Stomach (tissue), 9 donors: ENCODE measurements around the gene GRAMD1B. TPM values are rescaled to one million over a fixed set of nuclear protein-coding genes. Genes with fewer than 3 reads are reported as not detected.

ENCODE experiments used
- DNase-seq, 2 donors: peaks; one replicate each; pipeline versions ENCODE4 v3.0.0 to v3.0.0-alpha.2; 2013 to 2019
- H3K27ac ChIP-seq, 5 donors: fragments of 200-600 bp in 4 of 5; sonication (generic) in 4 of 5; one replicate each; pipeline ENCODE4 v1.5.1; 2013 to 2019; ENCODE audit warnings: mild to moderate bottlenecking in 1 of 5, moderate library complexity in 1 of 5
- H3K27me3 ChIP-seq, 3 donors: fragments of 200-600 bp; sonication (generic); one replicate each; pipeline ENCODE4 v1.5.1; 2017 to 2019; ENCODE audit warnings: mixed run types in 1 of 3
- H3K36me3 ChIP-seq, 4 donors: fragments of 200-600 bp; sonication (generic); 1 replicate in 3 of 4; 2 replicates in 1 of 4; pipeline ENCODE4 v1.5.1; 2016 to 2019
- H3K4me1 ChIP-seq, 4 donors: fragments of 200-600 bp; sonication (generic); one replicate each; pipeline ENCODE4 v1.5.1; 2016 to 2019
- H3K4me3 ChIP-seq, 4 donors: fragments of 200-600 bp; sonication (generic) in 3 of 4; one replicate each; pipeline ENCODE4 v1.5.1; 2016 to 2019; ENCODE audit warnings: mild to moderate bottlenecking in 1 of 4
- H3K9me3 ChIP-seq, 4 donors: fragments of 200-600 bp; sonication (generic); one replicate each; pipeline ENCODE4 v1.5.1; 2016 to 2019
- CTCF ChIP-seq, 7 experiments: fragments of 450-650 bp in 4 of 7; fragments of 200-600 bp in 3 of 7; sonication (generic) in 3 of 7; IDR thresholded peaks; one replicate each; pipeline ENCODE4 v1.5.1; 2016 to 2019; ENCODE audit warnings: antibody characterized with exemption in 7 of 7, control low read depth in 2 of 7, mild to moderate bottlenecking in 1 of 7
- EP300 ChIP-seq: sonication (generic); formaldehyde crosslinking; IDR thresholded peaks from one replicate; pipeline ENCODE4 v1.6.1; 2017; ENCODE audit warnings: antibody characterized with exemption
- POLR2A ChIP-seq, 4 donors: fragments of 450-650 bp; IDR thresholded peaks; one replicate each; pipeline ENCODE4 v1.6.1; 2016; ENCODE audit warnings: antibody characterized with exemption in 4 of 4, control low read depth in 2 of 4, mild to moderate bottlenecking in 1 of 4, moderate library complexity in 1 of 4
- POLR2AphosphoS5 ChIP-seq, 3 donors: sonication (generic); formaldehyde crosslinking; IDR thresholded peaks; one replicate each; pipeline ENCODE4 v1.6.1; 2016; ENCODE audit warnings: antibody characterized with exemption in 3 of 3
- WGBS, 5 donors: extraction: QIAGEN DNeasy Blood & Tissue Kit in 3 of 5; methylation state at CpG; one replicate each; pipeline versions ENCODE4 v1.1.5 to v1.1.7; 2013 to 2018; 5-methylcytosine and 5-hydroxymethylcytosine counted together
- intact Hi-C: fragments of 100-400 bp; cut with DNase I; formaldehyde crosslinking; loops from one replicate; pipeline ENCODE4 v1.15.1; 2023; ENCODE audit warnings: low total_unique reads
- polyA plus RNA-seq, 3 donors: library from polyadenylated mRNA; stranded (reverse); fragments of 200-250 nt; gene quantifications; one replicate each; pipeline ENCODE4 v1.2.3, GENCODE V29; 2013
- total RNA-seq, 5 donors: library from RNA; depleted of rRNA; stranded (reverse); fragments of >200 nt; gene quantifications; one replicate each; pipeline versions ENCODE4 v1.1.0 to v1.2.3, GENCODE V29; 2014 to 2016
- donor health status: healthy with polysubstance abuse.
- donor health status: Bipolar disorder and iron deficiency.
- donor health status: healthy.

The GRAMD1B gene
- total and polyA plus RNA-seq, 8 donors, result 0.58 to 39.7 (median 12.2) TPM

GRCh38 chr11:123391646-123392348 lies 38.3 kb upstream of the GRAMD1B start:
- DNase-seq, result no peak
- intact Hi-C loops, result no loop called here
- 71 to 87% (median 82%) methylated on average over 6 of the region's 6 CpGs for WGBS, 5 donors
- Histone ChIP-seq H3K4me1 (no peaks in the 10 kb centered on the region), H3K27ac (no peak overlapping the region), H3K9me3 (no peaks in the 10 kb centered on the region), H3K4me3 (no peak overlapping the region), H3K36me3 (no peaks in the 10 kb centered on the region), H3K27me3 (no peaks in the 10 kb centered on the region)
- TF ChIP-seq EP300, result no peak
- no peak for TF ChIP-seq POLR2A (IDR thresholded peaks at IDR 0.05)
- no peak for TF ChIP-seq POLR2AphosphoS5 (IDR thresholded peaks at IDR 0.05)
- no peak for TF ChIP-seq CTCF (IDR thresholded peaks at IDR 0.05)

GRCh38 chr11:123392431-123392830 lies 37.6 kb upstream of the GRAMD1B start:
- H3K4me1 ChIP-seq, result no peaks in the 10 kb centered on the region
- no peak overlapping the region for H3K4me3 ChIP-seq
- H3K36me3 ChIP-seq, result no peaks in the 10 kb centered on the region
- intact Hi-C loops, result no loop called here
- H3K27me3 ChIP-seq, result no peaks in the 10 kb centered on the region
- no peaks in the 10 kb centered on the region for H3K9me3 ChIP-seq
- TF ChIP-seq POLR2AphosphoS5 (IDR thresholded peaks at IDR 0.05) (no peak), CTCF (IDR thresholded peaks at IDR 0.05) (no peak), POLR2A (IDR thresholded peaks at IDR 0.05) (no peak)
- DNase-seq, result no peak
- H3K27ac ChIP-seq, result no peak overlapping the region

- no peak for DNase-seq
- intact Hi-C loops, result no loop called here
- 44 to 65% (median 56%) methylated on average over 3 of the region's 3 CpGs for WGBS, 5 donors
- Histone ChIP-seq H3K27me3 (no peaks in the 10 kb centered on the region), H3K36me3 (no peaks in the 10 kb centered on the region), H3K4me3 (no peak overlapping the region), H3K4me1 (no peaks in the 10 kb centered on the region), H3K9me3 (no peaks in the 10 kb centered on the region), H3K27ac (no peak overlapping the region)
- no peak for TF ChIP-seq EP300
- no peak for TF ChIP-seq POLR2A (IDR thresholded peaks at IDR 0.05)
- no peak for TF ChIP-seq POLR2AphosphoS5 (IDR thresholded peaks at IDR 0.05)
- TF ChIP-seq CTCF (IDR thresholded peaks at IDR 0.05), result no peak
These were observed 37.2 kb upstream of the GRAMD1B start for GRCh38 chr11:123392844-123393243.

DNA sequence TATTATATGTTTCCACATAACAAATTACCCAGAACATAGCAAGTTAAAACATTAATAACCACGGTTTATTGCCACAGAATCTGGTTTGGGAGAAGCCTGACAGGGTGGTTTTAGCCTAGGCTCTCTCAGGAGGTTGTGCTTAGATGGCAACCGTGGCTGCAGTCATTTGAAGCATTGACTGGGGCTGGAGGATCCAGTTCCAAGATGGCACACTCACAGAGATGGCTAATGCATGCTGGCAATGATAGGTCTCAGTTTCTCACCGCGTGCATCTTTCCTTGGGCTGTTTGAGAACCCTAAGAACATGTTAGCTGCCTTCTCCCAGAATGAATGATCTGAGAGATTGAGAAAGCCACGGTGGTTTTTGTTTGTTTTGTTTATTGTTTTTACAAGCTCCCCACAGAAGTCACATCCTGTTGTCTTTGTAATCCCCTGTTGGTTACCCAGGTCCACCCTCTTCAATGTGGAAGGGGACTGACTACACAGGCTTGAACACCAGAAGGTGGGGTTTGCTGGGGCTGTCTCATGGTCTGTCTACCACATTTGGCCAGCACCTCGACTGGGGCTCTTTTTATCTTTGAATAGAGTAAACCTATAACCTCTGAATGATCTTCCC lies 36.6 kb upstream of the GRAMD1B start:
- Histone ChIP-seq H3K27me3 (no peaks in the 10 kb centered on the region), H3K36me3 (no peaks in the 10 kb centered on the region), H3K27ac (no peak overlapping the region), H3K4me1 (no peaks in the 10 kb centered on the region), H3K4me3 (no peak overlapping the region), H3K9me3 (no peaks in the 10 kb centered on the region)
- 47 to 64% (median 56%) methylated on average over 6 of the region's 6 CpGs for WGBS, 5 donors
- no peak for TF ChIP-seq EP300
- no peak for TF ChIP-seq CTCF (IDR thresholded peaks at IDR 0.05)
- no peak for TF ChIP-seq POLR2AphosphoS5 (IDR thresholded peaks at IDR 0.05)
- no peak for TF ChIP-seq POLR2A (IDR thresholded peaks at IDR 0.05)
- DNase-seq, result no peak
- intact Hi-C loops, result no loop called here
